ENCODE data around the gene NOLC1.

NOLC1 gene

GRCh38 chr10:102121739-102122372 is 30.3 kb upstream of the NOLC1 start:
- DNase-seq (no peak), ATAC-seq (no peak)

- no peak for ATAC-seq
Measured at GRCh38 chr10:102122450-102122849, 29.7 kb upstream of the NOLC1 start.

GRCh38 chr10:102123223-102123622 is 29.0 kb upstream of the NOLC1 start:
- ATAC-seq = no peak

More at GRCh38 chr10:102122450-102122849, 29.7 kb upstream of the NOLC1 start:
- DNase-seq = no peak

DNA sequence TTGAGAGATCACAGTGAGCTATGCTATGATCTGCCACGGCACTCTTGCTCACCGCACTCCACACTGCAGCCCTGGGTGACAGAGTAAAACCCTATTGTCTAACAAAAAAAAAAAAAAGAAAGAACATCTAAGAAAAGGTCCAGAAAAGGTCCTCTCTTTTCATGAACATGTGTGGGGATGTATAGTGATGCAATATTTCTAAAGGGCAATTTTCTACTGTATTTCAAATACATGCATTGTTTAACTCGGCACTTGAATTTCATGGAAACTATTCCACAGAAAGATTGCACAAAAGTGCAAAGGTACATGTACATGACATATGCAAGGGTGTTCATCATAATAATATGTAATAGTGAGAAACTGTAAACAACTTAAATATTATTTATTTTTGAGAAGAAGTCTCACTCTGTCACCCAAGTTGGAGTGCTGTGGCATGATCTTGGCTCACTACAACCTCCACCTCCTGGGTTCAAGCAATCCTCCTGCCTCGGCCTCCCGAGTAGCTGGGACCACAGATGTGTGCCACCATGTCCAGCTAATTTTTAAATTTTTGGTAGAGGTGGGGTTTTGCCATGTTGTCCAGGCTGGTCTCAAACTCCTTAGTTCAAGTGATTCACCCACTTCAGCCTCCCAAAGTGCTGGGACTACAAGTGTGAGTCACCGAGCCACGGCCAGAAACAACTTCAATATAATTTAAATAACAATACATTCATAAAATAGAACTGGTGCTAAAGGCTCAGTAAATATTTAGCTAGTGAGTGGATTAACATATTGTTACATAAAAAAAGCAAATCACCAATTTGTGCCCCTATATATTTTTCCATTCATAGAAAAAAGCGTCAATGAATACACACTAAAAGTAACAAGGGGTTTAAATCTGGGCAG is 20.7 kb upstream of the NOLC1 start:
- DNase-seq (no peak), ATAC-seq (no peak)

More at GRCh38 chr10:102123223-102123622, 29.0 kb upstream of the NOLC1 start:
- DNase-seq = no peak

DNA sequence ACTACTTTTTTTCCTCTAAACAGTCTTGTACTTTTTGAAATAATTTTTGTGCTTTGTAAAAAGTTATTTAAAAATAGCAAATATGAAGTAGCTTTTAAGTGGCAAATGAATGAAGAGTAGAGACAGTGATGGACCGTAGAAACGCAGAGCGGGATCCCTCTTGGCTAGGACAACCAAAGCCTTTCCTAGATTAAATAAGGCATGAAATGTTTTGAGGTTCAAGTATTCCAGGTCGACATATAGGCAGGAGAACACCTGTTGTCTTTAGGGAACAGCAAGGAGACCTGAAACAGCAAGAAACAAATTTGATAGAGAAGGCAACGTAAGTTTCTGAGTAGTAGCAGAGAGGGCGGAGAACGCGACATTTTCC is 20.0 kb upstream of the NOLC1 start:
- DNase-seq = no peak
- no peak for ATAC-seq

- DNase-seq (peak; percentile 96), ATAC-seq (peak; percentile 97)
Measured at GRCh38 chr10:102132563-102133372, 19.4 kb upstream of the NOLC1 start, which contains the start of gene PPRC1. Gene PPRC1, plus strand, starts transcription at chr10:102133040. Its CDS starts 29 bp downstream, at chr10:102133069.

GRCh38 chr10:102133373-102134195 is 18.6 kb upstream of the NOLC1 start:
- ATAC-seq = peak; percentile 48
- DNase-seq = peak; percentile 82

DNA sequence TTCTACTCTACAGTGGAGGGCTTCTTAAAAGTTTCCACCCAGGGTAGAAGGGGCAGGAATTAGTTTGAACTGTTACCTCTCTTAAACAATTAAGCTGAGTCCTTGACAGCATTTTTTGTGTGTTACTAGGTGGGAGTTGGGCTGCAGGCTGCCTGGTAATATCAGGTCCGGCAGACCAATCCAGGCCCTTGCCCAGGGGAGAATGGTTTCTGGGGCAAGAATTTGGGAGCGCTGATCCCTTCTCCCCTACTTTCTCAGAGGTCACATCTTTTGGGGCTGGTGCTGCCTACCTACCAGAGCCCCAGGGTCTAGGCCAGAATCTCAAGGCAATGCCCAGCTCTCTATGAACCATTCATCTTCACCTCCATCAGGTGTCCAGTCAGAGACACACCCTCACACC is 17.8 kb upstream of the NOLC1 start:
- no peak for DNase-seq
- no peak for ATAC-seq

GRCh38 chr10:102135956-102136526 is 16.1 kb upstream of the NOLC1 start:
- ATAC-seq (no peak), DNase-seq (no peak)

DNA sequence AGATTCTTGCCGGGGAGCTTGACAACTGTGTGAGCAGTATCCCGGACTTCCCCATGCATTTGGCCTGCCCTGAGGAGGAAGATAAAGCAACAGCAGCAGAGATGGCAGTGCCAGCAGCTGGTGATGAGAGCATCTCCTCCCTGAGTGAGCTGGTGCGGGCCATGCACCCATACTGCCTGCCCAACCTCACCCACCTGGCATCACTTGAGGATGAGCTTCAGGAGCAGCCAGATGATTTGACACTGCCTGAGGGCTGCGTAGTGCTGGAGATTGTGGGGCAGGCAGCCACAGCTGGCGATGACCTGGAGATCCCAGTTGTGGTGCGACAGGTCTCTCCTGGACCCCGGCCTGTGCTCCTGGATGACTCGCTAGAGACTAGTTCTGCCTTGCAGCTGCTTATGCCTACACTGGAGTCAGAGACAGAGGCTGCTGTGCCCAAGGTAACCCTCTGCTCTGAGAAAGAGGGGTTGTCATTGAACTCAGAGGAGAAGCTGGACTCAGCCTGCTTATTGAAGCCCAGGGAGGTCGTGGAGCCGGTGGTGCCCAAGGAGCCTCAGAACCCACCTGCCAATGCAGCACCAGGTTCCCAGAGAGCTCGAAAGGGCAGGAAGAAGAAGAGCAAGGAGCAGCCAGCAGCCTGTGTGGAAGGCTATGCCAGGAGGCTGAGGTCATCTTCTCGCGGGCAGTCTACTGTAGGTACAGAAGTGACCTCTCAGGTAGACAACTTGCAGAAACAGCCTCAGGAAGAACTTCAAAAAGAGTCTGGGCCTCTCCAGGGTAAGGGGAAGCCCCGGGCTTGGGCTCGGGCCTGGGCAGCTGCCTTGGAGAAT is 12.7 kb upstream of the NOLC1 start:
- no peak for ATAC-seq
- no peak for DNase-seq

GRCh38 chr10:102140218-102140617 is 12.0 kb upstream of the NOLC1 start:
- no peak for DNase-seq

DNA sequence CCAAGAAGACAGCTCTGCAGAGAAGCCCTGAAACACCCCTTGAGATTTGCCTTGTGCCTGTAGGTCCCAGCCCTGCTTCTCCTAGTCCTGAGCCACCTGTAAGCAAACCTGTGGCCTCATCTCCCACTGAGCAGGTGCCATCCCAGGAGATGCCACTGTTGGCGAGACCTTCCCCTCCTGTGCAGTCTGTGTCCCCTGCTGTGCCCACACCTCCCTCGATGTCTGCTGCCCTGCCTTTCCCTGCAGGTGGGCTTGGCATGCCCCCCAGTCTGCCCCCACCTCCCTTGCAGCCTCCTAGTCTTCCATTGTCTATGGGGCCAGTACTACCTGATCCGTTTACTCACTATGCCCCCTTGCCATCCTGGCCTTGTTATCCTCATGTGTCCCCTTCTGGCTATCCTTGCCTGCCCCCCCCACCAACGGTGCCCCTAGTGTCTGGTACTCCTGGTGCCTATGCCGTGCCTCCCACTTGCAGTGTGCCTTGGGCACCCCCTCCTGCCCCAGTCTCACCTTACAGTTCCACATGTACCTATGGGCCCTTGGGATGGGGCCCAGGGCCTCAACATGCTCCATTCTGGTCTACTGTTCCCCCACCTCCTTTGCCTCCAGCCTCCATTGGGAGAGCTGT is 11.2 kb upstream of the NOLC1 start:
- ATAC-seq = no peak
- no peak for DNase-seq

More at GRCh38 chr10:102140218-102140617, 12.0 kb upstream of the NOLC1 start:
- ATAC-seq = no peak

DNA sequence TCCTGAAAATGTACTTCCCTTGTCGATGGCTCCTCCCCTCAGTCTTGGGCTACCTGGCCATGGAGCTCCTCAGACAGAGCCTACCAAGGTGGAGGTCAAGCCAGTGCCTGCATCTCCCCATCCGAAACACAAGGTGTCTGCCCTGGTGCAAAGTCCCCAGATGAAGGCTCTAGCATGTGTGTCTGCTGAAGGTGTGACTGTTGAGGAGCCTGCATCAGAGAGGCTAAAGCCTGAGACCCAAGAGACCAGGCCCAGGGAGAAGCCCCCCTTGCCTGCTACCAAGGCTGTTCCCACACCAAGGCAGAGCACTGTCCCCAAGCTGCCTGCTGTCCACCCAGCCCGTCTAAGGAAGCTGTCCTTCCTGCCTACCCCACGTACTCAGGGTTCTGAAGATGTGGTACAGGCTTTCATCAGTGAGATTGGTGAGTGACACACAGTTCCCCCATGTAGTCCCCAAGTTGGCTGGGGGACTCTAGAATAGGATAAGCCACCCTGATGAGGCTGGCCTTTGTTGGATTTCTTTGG is 10.5 kb upstream of the NOLC1 start:
- DNase-seq (no peak), ATAC-seq (no peak)

GRCh38 chr10:102146971-102147428 is 5.2 kb upstream of the NOLC1 start:
- ATAC-seq = no peak

DNA sequence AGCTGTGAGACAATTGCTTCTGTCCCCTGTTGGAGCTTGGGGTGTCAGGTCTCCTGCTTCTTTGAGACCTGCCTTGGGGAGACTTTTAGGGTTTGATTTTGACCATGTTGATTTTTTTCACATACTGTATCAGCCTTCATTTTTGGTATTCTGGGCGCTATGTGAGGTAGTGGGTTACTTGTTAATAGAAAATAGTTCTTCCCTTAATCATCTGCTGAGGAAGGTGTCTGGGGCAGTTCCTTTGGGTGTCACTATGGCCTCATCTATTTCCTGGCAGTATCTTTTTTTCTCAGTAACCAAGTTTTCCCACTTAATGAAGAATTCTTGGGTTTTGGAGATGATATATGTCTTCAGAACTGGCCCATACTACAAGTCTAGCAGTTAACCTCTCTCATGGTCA is 4.6 kb upstream of the NOLC1 start:
- DNase-seq (no peak), ATAC-seq (no peak)

More at GRCh38 chr10:102146971-102147428, 5.2 kb upstream of the NOLC1 start:
- DNase-seq = no peak

DNA sequence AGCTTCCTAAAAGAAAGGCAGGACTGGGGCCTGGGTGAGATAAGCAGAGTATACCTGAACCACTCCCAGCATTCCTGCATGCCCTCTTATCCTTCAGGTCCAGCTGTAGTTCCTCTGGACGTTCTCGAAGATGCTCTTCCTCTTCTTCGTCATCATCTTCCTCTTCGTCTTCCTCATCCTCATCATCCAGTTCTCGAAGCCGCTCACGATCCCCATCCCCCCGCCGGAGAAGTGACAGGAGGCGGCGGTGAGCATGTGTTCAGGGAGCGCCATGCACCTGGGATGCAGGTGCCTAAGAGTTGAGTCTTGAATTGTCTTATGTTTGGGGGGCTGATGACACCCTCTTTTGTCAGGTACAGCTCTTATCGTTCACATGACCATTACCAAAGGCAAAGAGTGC is 3.9 kb upstream of the NOLC1 start:
- ATAC-seq (no peak), DNase-seq (no peak)

DNA sequence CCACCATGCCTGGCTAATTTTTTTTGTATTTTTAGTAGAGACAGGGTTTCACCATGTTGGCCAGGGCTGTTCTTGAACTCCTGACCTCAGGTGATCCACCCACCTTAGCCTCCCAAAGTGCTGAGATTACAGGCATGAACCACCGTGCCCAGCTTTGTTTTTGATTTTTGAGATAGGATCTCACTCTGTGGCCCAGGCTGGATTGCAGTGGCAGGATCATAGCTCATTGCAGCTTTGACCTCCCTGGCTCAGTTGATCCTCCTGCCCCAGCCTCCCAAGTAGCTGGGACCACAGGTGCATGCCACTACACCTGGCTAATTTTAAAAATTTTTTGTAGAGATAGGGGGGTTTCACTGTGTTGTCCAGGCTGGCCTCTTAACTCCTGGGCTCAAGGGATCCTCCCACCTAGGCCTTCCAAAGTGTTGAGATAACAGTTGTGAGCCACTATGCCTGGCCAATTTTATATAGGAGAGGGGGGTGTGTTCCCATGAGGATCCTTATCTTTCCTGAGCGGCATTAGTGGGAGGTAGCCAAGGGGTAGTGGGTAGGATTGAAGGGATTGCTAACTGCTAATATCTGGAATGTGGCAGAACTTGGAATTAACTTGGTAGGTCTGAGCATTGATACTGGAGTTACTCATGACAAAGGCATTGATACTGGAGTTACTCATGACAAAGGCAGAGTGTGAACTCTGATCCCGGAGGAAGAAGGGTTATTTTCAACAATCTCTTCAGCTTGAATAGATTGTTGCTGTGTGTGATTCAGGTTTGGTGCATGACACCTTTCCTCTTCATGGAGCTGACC is 1.0 kb upstream of the NOLC1 start:
- DNase-seq (no peak), ATAC-seq (no peak)

DNA sequence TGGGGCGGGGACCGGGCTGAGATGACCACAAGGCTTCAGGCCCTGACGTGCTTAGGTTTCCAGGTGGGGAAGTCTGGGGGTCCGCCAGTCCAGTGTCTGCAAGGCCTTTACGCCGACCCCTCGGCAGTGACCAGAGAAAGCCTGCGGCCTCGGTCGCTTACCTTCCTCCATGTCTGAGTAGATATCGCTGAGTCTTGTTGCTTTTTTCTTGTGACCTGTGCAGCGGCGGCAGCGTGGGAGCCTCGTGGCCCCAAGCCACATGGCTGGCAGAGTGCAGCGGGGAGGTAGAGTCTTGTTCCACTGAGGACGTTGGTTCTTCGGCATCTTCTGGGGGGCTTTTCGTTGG is 329 bp downstream of the NOLC1 start:
- ATAC-seq = peak; percentile 15
- peak; percentile 60 for DNase-seq

Data from stimulated activated naive CD8-positive, alpha-beta T cell treated with anti-CD3 and anti-CD28 coated beads, Interleukin-15, Interleukin-2, amounts not matched to agents 100 U/mL and 50 U/mL, for 24 hours (primary cell).